Omental fat pad (tissue), 4 donors: ENCODE results near the gene CUTA. TPM values are rescaled to one million over a fixed set of nuclear protein-coding genes. Genes with fewer than 3 reads are reported as not detected.
A peak's percentile ranks its signal among the peaks of the same experiment; 100 is the strongest.

Experiments
- ATAC-seq: fragments of 150-250 bp; one replicate; pipeline ENCODE4 v1.9.1; 2016; ENCODE audit warnings: mild to moderate bottlenecking, moderate library complexity; ENCODE audit not compliant: low FRiP score
- DNase-seq: peaks from one replicate; pipeline ENCODE4 v3.0.0-alpha.2; 2019; ENCODE audit warnings: low spot score
- total RNA-seq, 4 donors: library from RNA; depleted of rRNA; stranded (reverse); fragments of >200 nt; gene quantifications; one replicate each; pipeline ENCODE4 v1.1.0, GENCODE V29; 2016
- TF ChIP-seq, protein P1 (sequence below), 3 donors: fragments of 450-650 bp; IDR thresholded peaks; one replicate each; pipeline ENCODE4 v1.5.1; 2016 to 2017; ENCODE audit warnings: antibody characterized with exemption in 3 of 3, mild to moderate bottlenecking in 3 of 3, moderate library complexity in 2 of 3

Gene CUTA
- total RNA-seq, 4 donors from 2014 or later, result 57.1 to 107 (median 98.1) TPM

GRCh38 chr6:33428966-33429749, 11.3 kb upstream of the CUTA start:
- TF ChIP-seq, protein P1, sequence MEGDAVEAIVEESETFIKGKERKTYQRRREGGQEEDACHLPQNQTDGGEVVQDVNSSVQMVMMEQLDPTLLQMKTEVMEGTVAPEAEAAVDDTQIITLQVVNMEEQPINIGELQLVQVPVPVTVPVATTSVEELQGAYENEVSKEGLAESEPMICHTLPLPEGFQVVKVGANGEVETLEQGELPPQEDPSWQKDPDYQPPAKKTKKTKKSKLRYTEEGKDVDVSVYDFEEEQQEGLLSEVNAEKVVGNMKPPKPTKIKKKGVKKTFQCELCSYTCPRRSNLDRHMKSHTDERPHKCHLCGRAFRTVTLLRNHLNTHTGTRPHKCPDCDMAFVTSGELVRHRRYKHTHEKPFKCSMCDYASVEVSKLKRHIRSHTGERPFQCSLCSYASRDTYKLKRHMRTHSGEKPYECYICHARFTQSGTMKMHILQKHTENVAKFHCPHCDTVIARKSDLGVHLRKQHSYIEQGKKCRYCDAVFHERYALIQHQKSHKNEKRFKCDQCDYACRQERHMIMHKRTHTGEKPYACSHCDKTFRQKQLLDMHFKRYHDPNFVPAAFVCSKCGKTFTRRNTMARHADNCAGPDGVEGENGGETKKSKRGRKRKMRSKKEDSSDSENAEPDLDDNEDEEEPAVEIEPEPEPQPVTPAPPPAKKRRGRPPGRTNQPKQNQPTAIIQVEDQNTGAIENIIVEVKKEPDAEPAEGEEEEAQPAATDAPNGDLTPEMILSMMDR (IDR thresholded peaks at IDR 0.05), result no peak
- ATAC-seq, result no peak
- DNase-seq, result no peak

GRCh38 chr6:33428224-33428965, 10.5 kb upstream of the CUTA start:
- no peak for ATAC-seq
- TF ChIP-seq, protein P1 (IDR thresholded peaks at IDR 0.05), result no peak
- no peak for DNase-seq

GRCh38 chr6:33427585-33428223, 9.8 kb upstream of the CUTA start:
- TF ChIP-seq, protein P1 (IDR thresholded peaks at IDR 0.05), result no peak
- ATAC-seq (no peak), DNase-seq (no peak)

GRCh38 chr6:33426590-33427511, 8.9 kb upstream of the CUTA start:
- no peak for ATAC-seq
- DNase-seq, result no peak
- TF ChIP-seq, protein P1 (IDR thresholded peaks at IDR 0.05), result no peak

DNA sequence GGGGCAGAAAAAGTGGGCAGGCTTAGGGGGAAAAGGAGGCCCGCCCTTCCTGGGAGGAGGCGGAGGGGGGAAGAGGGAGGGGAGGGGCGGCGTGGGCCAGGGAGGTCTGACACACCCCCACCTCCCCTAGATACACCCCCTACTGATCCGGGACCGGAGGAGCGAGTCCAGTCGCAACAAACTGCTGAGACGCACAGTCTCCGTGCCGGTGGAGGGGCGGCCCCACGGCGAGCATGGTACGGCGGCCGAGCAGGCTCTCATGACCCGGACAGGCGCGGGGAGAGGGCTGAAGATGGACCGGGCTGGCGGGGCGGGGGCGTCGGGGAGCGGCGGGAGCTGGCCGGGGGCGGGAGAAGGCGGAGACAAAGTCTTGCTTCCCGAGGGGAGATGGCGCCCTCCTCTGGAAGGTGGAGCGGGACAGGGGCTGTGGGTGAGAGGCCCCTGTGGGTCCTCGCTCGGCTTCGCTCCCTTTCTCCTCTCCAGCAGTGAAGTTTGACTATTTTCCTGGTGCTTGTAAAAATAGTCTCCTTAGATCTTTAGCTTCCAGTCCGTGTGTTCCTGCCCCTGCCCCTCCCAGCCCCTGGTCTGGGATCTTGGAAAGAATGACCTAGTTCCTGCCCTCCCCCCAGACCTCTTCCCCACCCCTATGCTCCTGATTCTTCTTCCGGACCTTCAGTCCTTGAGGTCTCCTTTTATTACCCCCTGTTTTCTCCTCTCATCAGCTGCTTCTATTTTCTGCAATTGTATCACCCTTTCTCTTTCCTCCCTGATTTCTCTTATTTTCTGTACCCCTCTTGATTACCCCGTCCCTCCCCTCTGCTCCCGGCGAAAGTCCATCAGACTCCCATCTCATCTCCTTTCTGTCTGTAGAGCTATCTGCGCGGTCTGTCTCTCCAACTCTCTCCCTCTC, 8.0 kb upstream of the CUTA start:
- ATAC-seq, result peak; percentile 83
- TF ChIP-seq, protein P1 (IDR thresholded peaks at IDR 0.05), result peak in 1 of 3 donors; percentile 13
- peak; percentile 85 for DNase-seq
